NCI-H1105 (cell line): ENCODE data around the gene DOCK3.
"Not testable (repeated sequence)": the region's sequence is repeated elsewhere in the genome, so short reads cannot be mapped to it uniquely, and the experiment has no call there.

Experiments
- DNase-seq: peaks from one replicate; lab custom pipeline; 2025; lab: John Stamatoyannopoulos, UW

The DOCK3 gene

DNA sequence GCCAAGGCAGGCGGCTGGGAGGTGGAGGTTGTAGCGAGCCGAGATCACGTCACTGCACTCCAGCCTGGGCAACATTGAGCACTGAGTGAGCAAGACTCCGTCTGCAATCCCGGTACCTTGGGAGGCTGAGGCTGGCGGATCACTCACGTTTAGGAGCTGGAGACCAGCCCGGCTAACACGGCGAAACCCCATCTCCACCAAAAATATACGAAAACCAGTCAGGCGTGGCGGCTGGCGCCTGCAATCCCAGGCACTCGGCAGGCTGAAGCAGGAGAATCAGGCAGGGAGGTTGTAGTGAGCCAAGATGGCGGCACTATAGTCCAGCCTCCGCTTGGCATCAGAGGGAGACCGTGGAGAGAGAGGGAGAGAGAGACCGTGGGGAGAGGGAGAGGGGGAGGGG lies 129.6 kb downstream of the DOCK3 start:
- DNase-seq: not testable (repeated sequence)

- DNase-seq: no peak
Observed at GRCh38 chr3:50805321-50805720, 130.6 kb downstream of the DOCK3 start.

- no peak for DNase-seq
Observed at GRCh38 chr3:50806031-50806430, 131.3 kb downstream of the DOCK3 start.

GRCh38 chr3:50806806-50807205 lies 132.1 kb downstream of the DOCK3 start:
- no peak for DNase-seq

DNA sequence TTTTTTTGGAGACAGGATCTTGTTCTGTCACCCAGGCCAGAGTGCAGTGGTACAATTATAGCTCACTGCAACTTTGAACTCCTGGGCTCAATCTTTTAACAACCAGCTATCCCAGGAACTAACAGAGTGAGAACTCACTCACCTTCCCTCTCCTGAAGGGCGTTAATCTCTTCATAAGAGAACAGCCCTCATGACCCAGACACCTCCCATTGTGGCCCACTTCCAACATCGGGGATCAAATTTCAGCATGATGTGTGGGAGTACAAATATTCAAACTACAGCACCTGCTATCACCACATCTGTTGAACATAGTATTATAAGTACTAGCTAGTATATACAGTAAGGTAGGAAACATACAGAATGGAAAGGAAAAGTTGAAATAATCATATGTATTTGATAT lies 132.5 kb downstream of the DOCK3 start:
- DNase-seq: peak; percentile 25

DNA sequence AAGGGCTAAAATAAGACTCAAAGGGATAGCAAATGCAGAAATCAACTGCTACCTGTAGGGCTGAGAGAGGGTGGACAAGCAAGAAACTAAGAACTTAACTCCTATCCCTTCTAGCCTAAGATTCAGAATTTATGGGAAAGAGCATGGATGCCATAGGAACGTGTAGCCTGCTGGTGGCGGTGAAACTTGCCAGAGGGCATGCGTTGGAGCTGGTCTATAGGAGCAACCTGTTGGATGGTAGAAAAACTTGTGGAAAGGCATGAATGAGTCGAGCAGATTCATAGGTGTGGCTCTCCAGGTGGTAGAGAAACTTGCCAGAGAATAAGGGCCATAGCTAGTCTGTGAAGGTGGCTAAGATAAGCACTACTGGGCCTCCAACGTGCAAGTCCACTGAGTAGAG lies 137.2 kb downstream of the DOCK3 start:
- no peak for DNase-seq

GRCh38 chr3:50815844-50816243 lies 141.1 kb downstream of the DOCK3 start:
- DNase-seq: no peak

- DNase-seq: no peak
Observed at GRCh38 chr3:50816894-50817293, 142.2 kb downstream of the DOCK3 start.

- no peak for DNase-seq
Observed at GRCh38 chr3:50817756-50818529, 143.2 kb downstream of the DOCK3 start.

- DNase-seq: no peak
Observed at GRCh38 chr3:50819882-50820281, 145.2 kb downstream of the DOCK3 start.

GRCh38 chr3:50825841-50826240 lies 151.1 kb downstream of the DOCK3 start:
- no peak for DNase-seq

DNA sequence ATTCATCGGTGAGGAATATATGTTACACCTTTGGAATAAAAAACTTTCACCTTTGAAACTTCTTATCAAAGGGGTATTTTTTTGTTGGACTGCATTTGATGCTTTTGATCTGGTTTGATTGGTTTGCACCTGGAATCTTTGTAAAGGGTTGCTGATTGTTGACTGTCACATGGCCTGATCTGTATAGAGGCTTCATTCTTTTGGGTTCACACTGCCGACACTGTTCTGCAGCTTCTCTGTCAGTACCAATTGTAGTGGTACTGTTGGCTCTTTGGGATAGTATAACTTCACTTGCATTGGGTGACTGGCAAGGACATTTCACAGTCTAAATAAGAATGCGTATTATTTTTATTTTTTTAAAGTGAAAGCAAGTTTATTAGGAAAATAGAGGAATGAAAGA lies 155.7 kb downstream of the DOCK3 start:
- DNase-seq: no peak

DNA sequence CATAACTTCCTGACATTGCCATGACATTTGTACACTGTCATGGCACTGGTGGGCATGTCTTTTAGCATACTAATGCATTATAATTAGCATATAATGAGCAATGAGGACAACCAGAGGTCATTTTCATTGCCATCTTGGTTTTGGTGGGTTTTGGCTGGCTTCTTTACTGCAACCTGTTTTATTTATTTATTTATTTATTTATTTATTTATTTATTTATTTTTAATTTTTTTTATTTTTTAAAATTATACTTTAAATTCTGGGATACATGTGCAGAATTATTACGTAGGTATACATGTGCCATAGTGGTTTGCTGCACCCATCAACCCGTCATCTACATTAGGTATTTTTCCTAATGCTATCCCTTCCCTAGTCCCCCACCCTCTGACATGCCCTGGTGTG lies 156.3 kb downstream of the DOCK3 start:
- DNase-seq: not testable (repeated sequence)

DNA sequence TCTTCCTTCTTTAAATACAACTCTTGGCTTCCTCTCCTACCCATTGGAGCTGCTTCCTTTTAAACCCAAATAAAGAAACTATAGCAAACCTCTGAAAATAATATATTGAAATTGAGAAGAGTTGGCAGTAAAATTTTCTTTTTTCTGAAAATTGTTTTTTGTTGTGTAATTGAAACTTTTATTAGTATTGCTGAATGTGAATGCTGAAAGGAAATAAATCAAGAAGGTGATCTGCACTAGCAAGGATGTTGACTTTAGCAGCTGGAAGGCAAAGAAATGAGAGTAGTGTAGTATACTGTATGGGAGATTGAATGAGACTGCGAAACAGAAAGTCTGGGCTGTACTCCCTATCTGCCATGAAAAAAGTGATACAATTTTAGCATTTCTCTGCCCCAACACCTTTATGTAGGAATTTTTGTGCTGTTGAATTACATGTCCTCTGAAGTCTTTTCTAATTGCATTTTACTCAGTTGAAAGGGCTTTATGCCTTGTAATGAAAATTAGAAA lies 166.3 kb downstream of the DOCK3 start:
- DNase-seq: no peak

DNA sequence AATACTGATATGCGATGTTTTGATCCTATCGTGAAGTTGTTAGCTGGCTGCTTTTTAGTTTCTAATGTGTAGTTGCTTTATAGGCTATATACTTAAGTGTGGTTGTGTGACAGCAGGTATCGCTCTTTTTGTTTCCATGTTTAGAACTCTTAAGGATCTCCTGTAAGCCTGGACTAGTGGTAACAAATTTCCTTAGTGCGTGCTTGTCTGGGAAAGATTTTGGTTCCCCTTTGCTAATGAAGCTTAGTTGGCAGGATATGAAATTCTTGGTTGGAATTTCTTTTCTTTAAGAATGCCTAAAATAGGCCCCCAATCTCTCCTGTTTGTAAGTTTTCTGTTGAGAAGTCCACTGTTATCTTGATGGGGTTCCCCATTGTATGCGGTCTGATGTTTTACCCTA lies 173.6 kb downstream of the DOCK3 start:
- no peak for DNase-seq

DNA sequence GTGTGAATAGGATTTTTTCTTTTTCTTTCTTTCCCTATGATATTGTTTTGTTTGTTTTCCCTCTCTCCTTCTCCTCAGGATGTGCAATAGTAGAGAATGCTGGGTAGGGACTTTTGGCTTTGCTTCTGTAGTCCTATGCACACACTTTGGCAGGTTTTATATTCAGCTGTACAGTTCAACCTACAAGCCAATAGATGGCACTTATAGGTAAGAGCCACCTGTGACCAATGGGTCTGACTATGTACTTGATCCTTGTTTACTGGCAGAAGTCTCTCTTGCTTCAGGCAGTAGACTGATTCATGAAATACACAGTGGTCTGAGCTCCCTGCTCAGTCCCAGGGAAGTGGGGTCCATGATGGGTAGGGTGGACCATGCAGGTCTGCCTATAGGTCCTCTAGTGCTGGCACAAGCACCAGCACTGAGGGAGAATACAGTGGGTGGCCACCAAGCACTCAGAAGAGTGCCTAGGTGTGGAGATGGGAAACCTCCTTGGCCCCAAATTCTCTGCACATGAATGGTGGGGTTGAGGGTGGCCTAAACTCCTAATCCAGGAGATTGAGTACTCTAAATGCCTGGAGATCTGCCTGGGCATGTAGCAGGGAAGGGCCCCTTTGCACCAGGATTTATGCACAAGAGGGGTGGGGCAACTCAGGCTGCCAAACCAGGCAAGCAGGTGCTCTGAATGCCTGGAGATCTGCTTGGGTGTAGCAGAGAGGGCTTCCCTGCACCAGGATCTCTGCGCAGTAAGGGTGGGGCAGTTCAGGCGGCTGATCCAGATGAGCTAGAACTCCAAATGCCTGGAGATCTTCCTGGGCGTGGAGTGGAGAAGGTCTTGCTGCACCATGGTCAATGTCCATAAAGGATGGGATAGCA lies 176.1 kb downstream of the DOCK3 start:
- no peak for DNase-seq

DNA sequence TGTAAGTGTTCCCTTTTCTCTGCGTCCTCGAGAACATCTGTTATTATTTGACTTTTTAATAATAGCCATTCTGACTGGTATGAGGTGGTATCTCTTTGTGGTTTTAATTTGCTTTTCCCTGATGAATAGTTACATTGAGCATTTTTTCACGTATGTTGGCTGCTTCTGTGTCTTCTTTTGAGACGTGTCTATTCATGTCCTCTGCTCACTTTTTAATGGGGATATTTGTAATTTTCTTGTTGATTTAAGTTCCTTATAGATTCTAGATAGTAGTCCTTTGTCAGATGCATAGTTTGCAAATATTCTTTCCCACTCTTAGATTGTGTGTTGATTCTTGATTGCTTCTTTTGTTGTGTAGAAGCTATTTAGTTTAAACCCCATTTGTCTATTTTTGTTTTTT lies 179.2 kb downstream of the DOCK3 start:
- DNase-seq: no peak

DNA sequence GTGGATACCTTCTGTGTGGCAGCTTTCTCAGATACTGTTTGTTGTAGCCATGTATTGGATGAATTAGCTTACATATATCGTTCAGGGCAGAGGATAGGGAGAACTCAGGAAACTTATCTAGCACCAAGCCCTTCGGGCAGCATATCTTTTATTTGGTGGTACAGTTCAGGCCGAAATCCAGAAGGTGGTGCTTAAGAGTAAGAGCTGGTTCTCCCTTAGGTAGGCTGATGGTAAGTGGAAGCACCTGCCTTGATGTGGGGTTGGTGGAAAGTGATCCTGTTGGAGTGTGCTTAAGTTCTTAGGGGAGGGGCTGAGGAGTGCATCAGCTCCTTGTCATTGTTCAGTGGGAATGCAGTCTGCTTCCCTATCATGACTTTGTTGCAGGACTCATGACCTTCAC lies 187.5 kb downstream of the DOCK3 start:
- DNase-seq: no peak

- DNase-seq: no peak
Observed at GRCh38 chr3:50873376-50874157, 198.8 kb downstream of the DOCK3 start.

DNA sequence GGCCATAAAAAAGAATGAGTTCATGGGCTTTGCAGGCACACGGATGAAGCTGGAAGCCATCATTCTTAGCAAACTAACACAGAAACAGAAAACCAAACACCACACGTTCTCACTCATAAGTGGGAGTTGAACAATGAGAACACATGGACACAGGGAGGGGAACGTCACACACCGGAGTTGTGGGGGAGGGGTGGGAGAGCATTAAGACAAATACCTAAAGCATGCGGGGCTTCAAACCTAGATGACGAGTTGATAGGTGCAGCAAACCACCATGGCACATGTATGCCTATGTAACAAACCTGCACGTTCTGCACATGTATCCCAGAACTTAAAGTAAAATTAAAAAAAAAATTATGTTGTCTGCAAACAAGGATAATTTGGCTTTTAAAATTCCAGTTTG lies 200.1 kb downstream of the DOCK3 start:
- DNase-seq: not testable (repeated sequence)

DNA sequence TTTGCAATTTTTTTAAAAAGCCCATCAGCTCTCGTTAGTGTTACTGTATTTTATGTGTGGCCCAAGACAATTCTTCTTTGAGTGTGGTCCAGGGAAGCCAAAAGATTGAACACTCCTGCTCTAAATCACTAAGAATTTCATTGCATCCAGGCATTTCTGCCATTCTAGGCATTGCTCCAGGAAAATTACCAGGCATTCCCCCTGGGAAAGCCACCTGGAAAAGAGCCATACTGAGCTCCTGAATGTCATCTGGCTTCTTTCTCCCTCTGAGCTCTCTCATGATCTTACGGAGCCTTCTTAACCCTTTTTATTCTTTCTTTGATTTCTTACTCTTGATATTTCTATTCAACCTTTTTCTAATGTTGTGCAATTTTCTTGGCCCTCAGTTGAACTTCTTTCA lies 202.2 kb downstream of the DOCK3 start:
- no peak for DNase-seq

- not testable (repeated sequence) for DNase-seq
Observed at GRCh38 chr3:50882733-50883132, 208.0 kb downstream of the DOCK3 start.
